Osteocyte (in vitro differentiated cells): ENCODE results near the gene KCNN3. TPM values are rescaled to one million over a fixed set of nuclear protein-coding genes. Genes with fewer than 3 reads are reported as not detected.

Source experiments
- DNase-seq: peaks from one replicate; pipeline ENCODE4 v3.0.0; 2021; ENCODE audit warnings: mixed read lengths; ENCODE audit not compliant: unreplicated experiment; ENCODE audit errors: extremely low spot score
- H3K27ac Mint-ChIP-seq: one replicate; pipeline ENCODE4 v1.8.0; 2021; ENCODE audit warnings: mild to moderate bottlenecking, mixed read lengths; ENCODE audit not compliant: unreplicated experiment
- H3K27me3 Mint-ChIP-seq: one replicate; pipeline ENCODE4 v1.8.0; 2021; ENCODE audit warnings: mixed read lengths; ENCODE audit not compliant: unreplicated experiment
- H3K36me3 Mint-ChIP-seq: one replicate; pipeline ENCODE4 v1.8.0; 2021; ENCODE audit warnings: mixed read lengths; ENCODE audit not compliant: unreplicated experiment
- H3K4me1 Mint-ChIP-seq: one replicate; pipeline ENCODE4 v1.8.0; 2021; ENCODE audit warnings: mixed read lengths; ENCODE audit not compliant: unreplicated experiment
- H3K4me3 Mint-ChIP-seq: one replicate; pipeline ENCODE4 v1.8.0; 2021; ENCODE audit warnings: mild to moderate bottlenecking, moderate library complexity, mixed read lengths; ENCODE audit not compliant: unreplicated experiment
- H3K9me3 Mint-ChIP-seq: one replicate; pipeline ENCODE4 v1.8.0; 2021; ENCODE audit warnings: mixed read lengths; ENCODE audit not compliant: unreplicated experiment
- total RNA-seq: library from RNA; stranded (reverse); gene quantifications from 2 replicates; pipeline ENCODE4 v1.2.1, GENCODE V29; 2021
- TF ChIP-seq, protein P1 (sequence below): fragments of 200-600 bp; sonication (generic); IDR thresholded peaks from 2 replicates; pipeline ENCODE4 v1.5.0; 2021; ENCODE audit warnings: antibody characterized with exemption, mild to moderate bottlenecking, moderate library complexity

KCNN3 gene
- total RNA-seq, 1 donor from 2014 or later: 0.16 TPM

DNA sequence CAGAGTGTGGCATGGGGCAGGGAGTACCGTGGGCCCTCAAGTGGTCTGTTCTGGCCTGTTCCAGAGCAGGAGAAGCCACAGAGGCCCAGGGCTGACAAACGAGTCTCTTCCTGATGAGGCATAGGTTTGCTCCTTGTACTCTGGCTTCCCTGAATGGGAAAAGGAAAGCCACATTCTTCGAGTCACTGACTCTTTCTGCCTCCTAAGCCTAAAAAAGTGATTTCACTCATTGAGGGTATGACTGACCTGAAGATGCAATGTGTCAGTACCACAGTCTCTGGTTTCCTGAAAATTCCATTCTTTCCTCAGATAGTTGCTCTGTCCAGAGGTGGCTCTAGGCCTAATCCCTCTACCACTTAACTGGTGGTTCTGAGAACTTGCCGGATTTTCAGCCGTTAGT lies 92.3 kb downstream of the KCNN3 start:
- TF ChIP-seq, protein P1, sequence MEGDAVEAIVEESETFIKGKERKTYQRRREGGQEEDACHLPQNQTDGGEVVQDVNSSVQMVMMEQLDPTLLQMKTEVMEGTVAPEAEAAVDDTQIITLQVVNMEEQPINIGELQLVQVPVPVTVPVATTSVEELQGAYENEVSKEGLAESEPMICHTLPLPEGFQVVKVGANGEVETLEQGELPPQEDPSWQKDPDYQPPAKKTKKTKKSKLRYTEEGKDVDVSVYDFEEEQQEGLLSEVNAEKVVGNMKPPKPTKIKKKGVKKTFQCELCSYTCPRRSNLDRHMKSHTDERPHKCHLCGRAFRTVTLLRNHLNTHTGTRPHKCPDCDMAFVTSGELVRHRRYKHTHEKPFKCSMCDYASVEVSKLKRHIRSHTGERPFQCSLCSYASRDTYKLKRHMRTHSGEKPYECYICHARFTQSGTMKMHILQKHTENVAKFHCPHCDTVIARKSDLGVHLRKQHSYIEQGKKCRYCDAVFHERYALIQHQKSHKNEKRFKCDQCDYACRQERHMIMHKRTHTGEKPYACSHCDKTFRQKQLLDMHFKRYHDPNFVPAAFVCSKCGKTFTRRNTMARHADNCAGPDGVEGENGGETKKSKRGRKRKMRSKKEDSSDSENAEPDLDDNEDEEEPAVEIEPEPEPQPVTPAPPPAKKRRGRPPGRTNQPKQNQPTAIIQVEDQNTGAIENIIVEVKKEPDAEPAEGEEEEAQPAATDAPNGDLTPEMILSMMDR: no peak
- Mint-ChIP-seq H3K4me1 (no peaks in the 10 kb centered on the region), H3K9me3 (no peaks in the 10 kb centered on the region), H3K36me3 (no peaks in the 10 kb centered on the region), H3K27me3 (peaks cover 30% of the 10 kb centered on the region), H3K27ac (no peak overlapping the region), H3K4me3 (no peak overlapping the region)
- DNase-seq: no peak

GRCh38 chr1:154777154-154777553 lies 92.9 kb downstream of the KCNN3 start:
- Mint-ChIP-seq H3K9me3 (no peaks in the 10 kb centered on the region), H3K4me1 (no peaks in the 10 kb centered on the region), H3K36me3 (no peaks in the 10 kb centered on the region), H3K4me3 (no peak overlapping the region), H3K27me3 (peaks cover 32% of the 10 kb centered on the region), H3K27ac (no peak overlapping the region)
- DNase-seq: no peak
- TF ChIP-seq, protein P1: no peak

DNA sequence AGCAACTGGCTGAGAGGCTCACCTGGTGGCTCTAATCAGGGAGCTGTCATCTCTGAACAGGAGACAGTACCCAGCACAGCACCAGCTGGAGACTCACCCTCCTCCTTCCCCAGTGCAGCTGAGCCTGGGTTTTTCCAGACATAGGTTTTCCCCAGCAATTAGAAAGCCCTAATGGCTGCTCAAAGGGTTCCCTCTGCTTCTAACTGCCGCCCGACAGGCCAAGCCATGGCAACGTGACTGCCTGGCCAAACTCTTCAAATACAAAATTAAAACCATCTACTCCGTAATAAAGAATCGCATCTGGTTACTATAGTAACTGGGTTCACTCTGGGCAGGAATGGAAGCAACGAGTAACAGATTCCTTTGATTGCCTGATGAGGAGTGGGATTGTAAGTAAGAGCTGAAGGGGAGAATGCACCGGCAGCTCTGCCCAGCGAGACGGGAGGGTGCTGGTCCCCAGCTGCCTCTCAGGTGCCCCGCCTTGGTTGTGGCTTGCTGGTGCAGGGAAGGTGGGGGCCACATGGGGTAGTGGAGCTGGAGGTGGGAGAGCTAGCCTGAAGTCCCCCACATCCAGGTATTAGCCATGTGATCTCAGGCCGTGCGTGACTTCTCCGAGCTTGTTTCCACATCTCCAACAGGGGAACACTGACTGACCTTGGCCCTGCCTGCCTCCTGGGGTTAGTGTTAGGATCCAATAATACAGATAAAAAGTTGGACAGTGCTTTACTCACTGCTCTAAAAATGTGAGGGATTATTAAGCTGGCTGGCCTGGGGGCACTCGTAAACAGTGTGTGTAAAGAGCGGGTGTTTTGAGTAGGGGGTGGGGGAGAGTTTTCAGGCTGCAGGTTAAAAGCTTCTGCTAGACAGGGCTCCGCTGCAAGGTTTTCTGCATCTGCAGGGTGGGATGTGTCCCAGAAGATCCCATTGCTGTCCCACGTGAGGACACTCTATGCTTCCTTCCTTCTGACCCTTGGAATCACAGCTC lies 94.2 kb downstream of the KCNN3 start:
- H3K27ac Mint-ChIP-seq: no peak overlapping the region
- H3K36me3 Mint-ChIP-seq: no peaks in the 10 kb centered on the region
- no peak overlapping the region for H3K4me3 Mint-ChIP-seq
- no peak for DNase-seq
- H3K4me1 Mint-ChIP-seq: no peaks in the 10 kb centered on the region
- TF ChIP-seq, protein P1: no peak
- peaks cover 30% of the 10 kb centered on the region for H3K27me3 Mint-ChIP-seq
- no peaks in the 10 kb centered on the region for H3K9me3 Mint-ChIP-seq

- DNase-seq: no peak
- TF ChIP-seq, protein P1: no peak
- Mint-ChIP-seq H3K36me3 (no peaks in the 10 kb centered on the region), H3K9me3 (no peaks in the 10 kb centered on the region), H3K27ac (no peak overlapping the region), H3K4me3 (no peak overlapping the region), H3K27me3 (peaks cover 29% of the 10 kb centered on the region), H3K4me1 (no peaks in the 10 kb centered on the region)
These were observed 95.8 kb downstream of the KCNN3 start for GRCh38 chr1:154774175-154774855.

GRCh38 chr1:154773551-154773950 lies 96.5 kb downstream of the KCNN3 start:
- H3K4me1 Mint-ChIP-seq: no peaks in the 10 kb centered on the region
- no peaks in the 10 kb centered on the region for H3K9me3 Mint-ChIP-seq
- DNase-seq: no peak
- peaks cover 26% of the 10 kb centered on the region for H3K27me3 Mint-ChIP-seq
- H3K27ac Mint-ChIP-seq: no peak overlapping the region
- TF ChIP-seq, protein P1: no peak
- H3K36me3 Mint-ChIP-seq: no peaks in the 10 kb centered on the region
- H3K4me3 Mint-ChIP-seq: no peak overlapping the region
